ENCODE measurements around the gene BRINP2.

BRINP2 gene

GRCh38 chr1:177256153-177257075 is 85.7 kb downstream of the BRINP2 start (continued):
- no peak for TF ChIP-seq ZNF8 (CRISPR knock-in tag; IDR thresholded peaks at IDR 0.05)
- TF ChIP-seq CSRNP3 (CRISPR knock-in tag; IDR thresholded peaks at IDR 0.05) = no peak
- no peak for TF ChIP-seq POU6F1 (CRISPR knock-in tag; IDR thresholded peaks at IDR 0.05; ENCODE audit: borderline replicate concordance, low read depth)
- TF ChIP-seq, protein P1, sequence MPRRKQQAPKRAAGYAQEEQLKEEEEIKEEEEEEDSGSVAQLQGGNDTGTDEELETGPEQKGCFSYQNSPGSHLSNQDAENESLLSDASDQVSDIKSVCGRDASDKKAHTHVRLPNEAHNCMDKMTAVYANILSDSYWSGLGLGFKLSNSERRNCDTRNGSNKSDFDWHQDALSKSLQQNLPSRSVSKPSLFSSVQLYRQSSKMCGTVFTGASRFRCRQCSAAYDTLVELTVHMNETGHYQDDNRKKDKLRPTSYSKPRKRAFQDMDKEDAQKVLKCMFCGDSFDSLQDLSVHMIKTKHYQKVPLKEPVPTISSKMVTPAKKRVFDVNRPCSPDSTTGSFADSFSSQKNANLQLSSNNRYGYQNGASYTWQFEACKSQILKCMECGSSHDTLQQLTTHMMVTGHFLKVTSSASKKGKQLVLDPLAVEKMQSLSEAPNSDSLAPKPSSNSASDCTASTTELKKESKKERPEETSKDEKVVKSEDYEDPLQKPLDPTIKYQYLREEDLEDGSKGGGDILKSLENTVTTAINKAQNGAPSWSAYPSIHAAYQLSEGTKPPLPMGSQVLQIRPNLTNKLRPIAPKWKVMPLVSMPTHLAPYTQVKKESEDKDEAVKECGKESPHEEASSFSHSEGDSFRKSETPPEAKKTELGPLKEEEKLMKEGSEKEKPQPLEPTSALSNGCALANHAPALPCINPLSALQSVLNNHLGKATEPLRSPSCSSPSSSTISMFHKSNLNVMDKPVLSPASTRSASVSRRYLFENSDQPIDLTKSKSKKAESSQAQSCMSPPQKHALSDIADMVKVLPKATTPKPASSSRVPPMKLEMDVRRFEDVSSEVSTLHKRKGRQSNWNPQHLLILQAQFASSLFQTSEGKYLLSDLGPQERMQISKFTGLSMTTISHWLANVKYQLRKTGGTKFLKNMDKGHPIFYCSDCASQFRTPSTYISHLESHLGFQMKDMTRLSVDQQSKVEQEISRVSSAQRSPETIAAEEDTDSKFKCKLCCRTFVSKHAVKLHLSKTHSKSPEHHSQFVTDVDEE (CRISPR knock-in tag; IDR thresholded peaks at IDR 0.05) = no peak
- TF ChIP-seq GLIS3 (CRISPR knock-in tag; IDR thresholded peaks at IDR 0.05) = no peak

DNA sequence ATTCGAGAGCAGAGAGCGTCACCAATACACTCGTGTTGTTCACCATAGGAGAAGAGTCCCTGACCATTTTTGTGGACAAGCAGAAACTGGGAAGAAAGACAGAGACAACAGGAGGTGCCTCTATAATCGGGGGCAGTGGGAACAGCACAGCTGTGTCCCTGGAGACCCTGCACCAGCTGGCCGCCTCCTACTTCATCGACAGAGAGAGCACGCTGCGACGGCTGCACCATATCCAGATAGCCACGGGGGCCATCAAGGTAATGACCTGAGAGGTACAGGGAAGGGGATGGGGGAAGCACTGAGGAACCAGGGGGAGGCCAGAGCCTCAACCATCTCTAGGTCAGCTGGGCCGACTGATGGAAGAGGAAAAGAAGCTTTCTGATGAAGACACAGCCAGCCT is 86.4 kb downstream of the BRINP2 start:
- ATAC-seq = no peak

More for the DNA sequence above, 86.4 kb downstream of the BRINP2 start:
- TF ChIP-seq OSR1 (CRISPR knock-in tag; IDR thresholded peaks at IDR 0.05) (no peak), ZNF8 (CRISPR knock-in tag; IDR thresholded peaks at IDR 0.05) (no peak), ISL1 (CRISPR knock-in tag; IDR thresholded peaks at IDR 0.05) (no peak), ZFP3 (CRISPR knock-in tag; IDR thresholded peaks at IDR 0.05) (no peak), TOX (CRISPR knock-in tag; IDR thresholded peaks at IDR 0.05; ENCODE audit: borderline replicate concordance) (no peak), CSDC2 (CRISPR knock-in tag; IDR thresholded peaks at IDR 0.05) (no peak), ESRRG (CRISPR knock-in tag; IDR thresholded peaks at IDR 0.05) (no peak), POU6F1 (CRISPR knock-in tag; IDR thresholded peaks at IDR 0.05; ENCODE audit: borderline replicate concordance, low read depth) (no peak), CSRNP3 (CRISPR knock-in tag; IDR thresholded peaks at IDR 0.05) (no peak), SNAI2 (CRISPR knock-in tag; IDR thresholded peaks at IDR 0.05) (no peak), BACH2 (CRISPR knock-in tag; IDR thresholded peaks at IDR 0.05; ENCODE audit: borderline replicate concordance) (no peak), ZFP30 (CRISPR knock-in tag; IDR thresholded peaks at IDR 0.05) (no peak), PPARA (CRISPR knock-in tag; IDR thresholded peaks at IDR 0.05; ENCODE audit: borderline replicate concordance) (no peak), TCF4 (CRISPR knock-in tag; IDR thresholded peaks at IDR 0.05; ENCODE audit: borderline replicate concordance) (no peak), ZNF565 (CRISPR knock-in tag; conservative IDR thresholded peaks at IDR 0.05; ENCODE audit: low read depth) (no peak), ARNTL (CRISPR knock-in tag; IDR thresholded peaks at IDR 0.05; ENCODE audit: borderline replicate concordance, low read depth) (no peak)
- TF ChIP-seq, protein P2, sequence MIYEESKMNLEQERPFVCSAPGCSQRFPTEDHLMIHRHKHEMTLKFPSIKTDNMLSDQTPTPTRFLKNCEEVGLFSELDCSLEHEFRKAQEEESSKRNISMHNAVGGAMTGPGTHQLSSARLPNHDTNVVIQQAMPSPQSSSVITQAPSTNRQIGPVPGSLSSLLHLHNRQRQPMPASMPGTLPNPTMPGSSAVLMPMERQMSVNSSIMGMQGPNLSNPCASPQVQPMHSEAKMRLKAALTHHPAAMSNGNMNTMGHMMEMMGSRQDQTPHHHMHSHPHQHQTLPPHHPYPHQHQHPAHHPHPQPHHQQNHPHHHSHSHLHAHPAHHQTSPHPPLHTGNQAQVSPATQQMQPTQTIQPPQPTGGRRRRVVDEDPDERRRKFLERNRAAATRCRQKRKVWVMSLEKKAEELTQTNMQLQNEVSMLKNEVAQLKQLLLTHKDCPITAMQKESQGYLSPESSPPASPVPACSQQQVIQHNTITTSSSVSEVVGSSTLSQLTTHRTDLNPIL (CRISPR knock-in tag; IDR thresholded peaks at IDR 0.05; ENCODE audit: low read depth) = no peak
- TF ChIP-seq, protein P1 (CRISPR knock-in tag; IDR thresholded peaks at IDR 0.05) = no peak
- TF ChIP-seq, protein P3, sequence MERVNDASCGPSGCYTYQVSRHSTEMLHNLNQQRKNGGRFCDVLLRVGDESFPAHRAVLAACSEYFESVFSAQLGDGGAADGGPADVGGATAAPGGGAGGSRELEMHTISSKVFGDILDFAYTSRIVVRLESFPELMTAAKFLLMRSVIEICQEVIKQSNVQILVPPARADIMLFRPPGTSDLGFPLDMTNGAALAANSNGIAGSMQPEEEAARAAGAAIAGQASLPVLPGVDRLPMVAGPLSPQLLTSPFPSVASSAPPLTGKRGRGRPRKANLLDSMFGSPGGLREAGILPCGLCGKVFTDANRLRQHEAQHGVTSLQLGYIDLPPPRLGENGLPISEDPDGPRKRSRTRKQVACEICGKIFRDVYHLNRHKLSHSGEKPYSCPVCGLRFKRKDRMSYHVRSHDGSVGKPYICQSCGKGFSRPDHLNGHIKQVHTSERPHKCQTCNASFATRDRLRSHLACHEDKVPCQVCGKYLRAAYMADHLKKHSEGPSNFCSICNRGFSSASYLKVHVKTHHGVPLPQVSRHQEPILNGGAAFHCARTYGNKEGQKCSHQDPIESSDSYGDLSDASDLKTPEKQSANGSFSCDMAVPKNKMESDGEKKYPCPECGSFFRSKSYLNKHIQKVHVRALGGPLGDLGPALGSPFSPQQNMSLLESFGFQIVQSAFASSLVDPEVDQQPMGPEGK (CRISPR knock-in tag; IDR thresholded peaks at IDR 0.05; ENCODE audit: borderline replicate concordance) = no peak
